ENCODE measurements around the gene WDTC1.
A peak's percentile ranks its signal among the peaks of the same experiment; 100 is the strongest.

The WDTC1 gene

DNA sequence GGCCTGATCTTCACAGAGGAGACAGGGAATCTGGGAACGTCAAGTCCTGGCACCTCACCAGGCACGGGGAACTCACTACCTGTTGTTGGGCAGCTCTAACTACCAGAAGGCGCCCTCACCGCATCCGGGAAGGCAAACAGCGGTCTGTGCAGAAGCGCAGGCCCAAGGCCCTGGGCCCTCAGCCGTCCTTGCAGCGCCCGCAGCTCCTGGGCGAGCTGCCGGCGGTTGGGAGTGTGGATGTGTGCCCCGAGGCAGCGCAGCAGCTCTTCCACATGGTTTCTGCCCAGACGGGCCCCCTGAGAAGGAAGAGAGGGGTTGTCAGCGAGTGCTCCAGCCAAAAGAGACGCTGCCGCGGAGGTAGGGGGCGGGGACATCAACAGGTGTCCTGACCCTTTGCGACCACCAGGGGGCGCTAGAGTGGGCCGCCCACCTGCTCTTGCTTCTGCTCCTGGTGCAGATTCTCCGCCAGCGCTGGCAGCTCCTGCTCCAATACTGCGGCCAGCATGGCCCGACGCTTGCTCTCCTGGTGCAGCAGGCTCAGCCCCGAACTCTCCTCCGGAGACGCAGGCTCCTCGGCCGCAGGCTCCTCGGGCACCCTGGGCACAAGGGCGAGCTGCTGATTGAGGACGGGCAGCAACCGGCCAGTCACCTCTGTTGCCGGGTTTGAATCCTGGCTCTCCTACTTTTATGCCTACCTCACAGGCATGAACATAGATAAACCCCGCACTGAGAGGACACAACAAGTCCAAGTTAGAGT is 123.0 kb downstream of the WDTC1 start:
- DNase-seq: peak; percentile 75 to 84 (median 80)

Measured in suppressor macrophage (primary cell).